T-helper 9 cell (primary cell): ENCODE results near the gene MORN1.

Source experiments
- DNase-seq: peaks from one replicate; pipeline ENCODE4 v3.0.0-alpha.2; 2020

MORN1 gene

GRCh38 chr1:2271841-2272655, 119.3 kb downstream of the MORN1 start:
- no peak for DNase-seq
